GM12878 (cell line): ENCODE results near the gene RABL6. TPM values are rescaled to one million over a fixed set of nuclear protein-coding genes. Genes with fewer than 3 reads are reported as not detected.

Source experiments
- ATAC-seq: fragments of 200-7000 bp; cut with Tn5 transposase; 3 replicates; pipeline ENCODE4 v1.9.1; 2020; ENCODE audit warnings: mild to moderate bottlenecking, moderate library complexity
- BruUV-seq: library from RNA; stranded (reverse); fragments of 400-500 nt; replicated peaks from 2 replicates; lab custom pipeline; 2021; lab: Mats Ljungman, UMichigan
- CTCF ChIA-PET: fragments of 300-600 bp; sonication (Branson Sonifier 250); formaldehyde crosslinking; extraction: SDS; loops from one replicate; lab custom pipeline; 2021; ENCODE audit warnings: inconsistent platforms; lab: Yijun Ruan, JAX
- POLR2A ChIA-PET: fragments of 350-600 bp; formaldehyde crosslinking; extraction: SDS; loops from one replicate; lab custom pipeline; 2021; ENCODE audit warnings: inconsistent platforms; lab: Charles Lee
- RAD21 ChIA-PET: fragments of 300-600 bp; sonication (Branson Sonifier 250); formaldehyde crosslinking; loops from one replicate; lab custom pipeline; 2023; ENCODE audit warnings: antibody characterized with exemption; ENCODE audit not compliant: unreplicated experiment; lab: Charles Lee
- SMC1A ChIA-PET: fragments of 300-600 bp; sonication (Branson Sonifier 250); formaldehyde crosslinking; loops from one replicate; lab custom pipeline; 2023; ENCODE audit not compliant: unreplicated experiment, uncharacterized antibody; lab: Charles Lee
- DNase-seq: peaks from one replicate; pipeline ENCODE4 v3.0.0-alpha.2; 2011; ENCODE audit warnings: low read depth, low spot score
- FAIRE-seq: peaks from 3 replicates; lab custom pipeline; 2011; peaks lifted over from hg19 to GRCh38; lab: Jason Lieb, UNC
- H2AFZ ChIP-seq: 2 replicates; pipeline ENCODE4 v1.6.0; 2011; ENCODE audit warnings: low read depth, low read length, control low read depth; ENCODE audit not compliant: control insufficient read depth
- H3K27ac ChIP-seq: 2 replicates; pipeline ENCODE4 v1.5.1; 2011; ENCODE audit warnings: control low read depth; ENCODE audit not compliant: control insufficient read depth, insufficient read depth
- H3K27me3 ChIP-seq, 2 experiments: replicated peaks in 1 of 2; 2 replicates each; pipeline versions ENCODE4 v1.6.0 to v1.6.1; 2011; ENCODE audit warnings: low read length in 1 of 2; ENCODE audit not compliant: control insufficient read depth in 2 of 2, insufficient read depth in 2 of 2
- H3K36me3 ChIP-seq, 2 experiments: 2 replicates each; pipeline ENCODE4 v1.5.1; 2011; ENCODE audit warnings: low read length in 1 of 2; ENCODE audit not compliant: control insufficient read depth in 2 of 2, insufficient read depth in 2 of 2
- H3K4me1 ChIP-seq: 2 replicates; pipeline ENCODE4 v1.6.1; 2011; ENCODE audit warnings: mild to moderate bottlenecking, low read length, moderate library complexity, mixed read lengths; ENCODE audit not compliant: control insufficient read depth, insufficient read depth
- H3K4me2 ChIP-seq: 2 replicates; pipeline ENCODE4 v1.6.0; 2011; ENCODE audit warnings: control low read depth; ENCODE audit not compliant: control insufficient read depth, insufficient read depth
- H3K4me3 ChIP-seq: fragments of 200-600 bp; sonication (generic); 2 replicates; pipeline ENCODE4 v1.5.1; 2016
- H3K79me2 ChIP-seq: 2 replicates; pipeline ENCODE4 v1.6.0; 2011; ENCODE audit warnings: low read length; ENCODE audit not compliant: control insufficient read depth, insufficient read depth
- H3K9ac ChIP-seq: 2 replicates; pipeline ENCODE4 v1.8.0; 2011; ENCODE audit warnings: low read length, control low read depth, mixed read lengths; ENCODE audit not compliant: control insufficient read depth, insufficient read depth
- H3K9me3 ChIP-seq: replicated peaks from 3 replicates; pipeline ENCODE4 v1.5.1; 2011; ENCODE audit warnings: mild to moderate bottlenecking, low read length; ENCODE audit not compliant: control insufficient read depth, insufficient read depth
- H4K20me1 ChIP-seq: 2 replicates; pipeline ENCODE4 v1.6.0; 2011; ENCODE audit not compliant: control insufficient read depth, insufficient read depth
- CREM ChIP-seq: IDR thresholded peaks from 2 replicates; pipeline ENCODE4 v1.6.1; 2014; ENCODE audit warnings: antibody characterized with exemption, low read depth
- DPF2 ChIP-seq: fragments of 450-650 bp; IDR thresholded peaks from 2 replicates; pipeline ENCODE4 v1.6.1; 2017; ENCODE audit warnings: mild to moderate bottlenecking
- E2F4 ChIP-seq: IDR thresholded peaks from 2 replicates; pipeline ENCODE4 v1.6.1; 2012; ENCODE audit warnings: low read depth, low read length, improper control_type of control experiment
- ESRRA ChIP-seq: IDR thresholded peaks from 2 replicates; pipeline ENCODE4 v1.6.1; 2012; ENCODE audit warnings: mild to moderate bottlenecking, low read length, improper control_type of control experiment
- FOXK2 ChIP-seq: fragments of 450-650 bp; IDR thresholded peaks from 2 replicates; pipeline ENCODE4 v1.6.1; 2017; ENCODE audit warnings: mild to moderate bottlenecking, moderate library complexity
- KDM1A ChIP-seq: fragments of 200-600 bp; sonication (generic); IDR thresholded peaks from 2 replicates; pipeline ENCODE4 v1.6.1; 2016; ENCODE audit warnings: borderline replicate concordance
- MEF2A ChIP-seq: IDR thresholded peaks from 2 replicates; pipeline ENCODE4 v1.6.1; 2011; ENCODE audit warnings: low read depth, mild to moderate bottlenecking, low read length, moderate library complexity; ENCODE audit not compliant: insufficient read depth
- MTA3 ChIP-seq: IDR thresholded peaks from 2 replicates; pipeline ENCODE4 v1.6.1; 2012; ENCODE audit warnings: low read length, inconsistent platforms, borderline replicate concordance
- MYB ChIP-seq: fragments of 150-350 bp; IDR thresholded peaks from 2 replicates; pipeline ENCODE4 v1.6.1; 2014; ENCODE audit warnings: mild to moderate bottlenecking, low read depth, low read length, borderline replicate concordance
- NFYB ChIP-seq: IDR thresholded peaks from 2 replicates; pipeline ENCODE4 v1.6.1; 2011; ENCODE audit warnings: low read depth, mild to moderate bottlenecking, low read length, improper control_type of control experiment, moderate library complexity; ENCODE audit not compliant: insufficient read depth
- RB1 ChIP-seq: fragments of 450-650 bp; formaldehyde crosslinking; IDR thresholded peaks from 2 replicates; pipeline ENCODE4 v1.6.1; 2017; ENCODE audit warnings: mild to moderate bottlenecking, borderline replicate concordance
- SIX5 ChIP-seq: IDR thresholded peaks from 2 replicates; pipeline ENCODE4 v1.6.1; 2011; ENCODE audit warnings: mild to moderate bottlenecking, low read depth, low read length, moderate library complexity; ENCODE audit not compliant: severe bottlenecking
- STAT1 ChIP-seq: fragments of 450-650 bp; conservative IDR thresholded peaks from 2 replicates; pipeline ENCODE4 v1.6.1; 2014; ENCODE audit warnings: antibody characterized with exemption, mild to moderate bottlenecking
- TAF1 ChIP-seq: IDR thresholded peaks from 2 replicates; pipeline ENCODE4 v1.6.1; 2011; ENCODE audit warnings: mild to moderate bottlenecking, low read depth, low read length, borderline replicate concordance
- TBL1XR1 ChIP-seq: IDR thresholded peaks from 2 replicates; pipeline ENCODE4 v1.6.1; 2012; ENCODE audit warnings: low read depth, low read length, improper control_type of control experiment
- TCF12 ChIP-seq: IDR thresholded peaks from 2 replicates; pipeline ENCODE4 v1.6.1; 2011; ENCODE audit warnings: low read depth, mild to moderate bottlenecking, low read length
- YY1 ChIP-seq: IDR thresholded peaks from 2 replicates; pipeline ENCODE4 v1.6.1; 2011; ENCODE audit warnings: low read depth, mild to moderate bottlenecking, low read length
- ZNF207 ChIP-seq: fragments of 450-650 bp; IDR thresholded peaks from 2 replicates; pipeline ENCODE4 v1.6.1; 2014; ENCODE audit warnings: antibody characterized with exemption, mild to moderate bottlenecking, borderline replicate concordance
- WGBS: methylation state at CpG from one replicate; pipeline ENCODE4 v1.1.6; 2016; ENCODE audit warnings: low lambda C conversion rate; ENCODE audit not compliant: insufficient replicate concordance, insufficient coverage; ENCODE audit errors: missing lambda C conversion rate; 5-methylcytosine and 5-hydroxymethylcytosine counted together
- in situ Hi-C: fragments of 300-500 bp; cut with MboI; formaldehyde crosslinking; loops from 9 replicates; pipeline ENCODE4 v1.14.3; 2018; ENCODE audit warnings: mixed read lengths
- intact Hi-C: fragments of 100-400 bp; cut with micrococcal nuclease; formaldehyde crosslinking; loops from one replicate; pipeline ENCODE4 v1.14.2; 2022; ENCODE audit not compliant: unreplicated experiment
- polyA plus RNA-seq, 11 experiments: library from polyadenylated mRNA; depleted of rRNA in 4 of 11; unstranded in 6 of 11; stranded (reverse) in 5 of 11; fragments of >200 nt; fragmentation: Nextera tagmentation in 4 of 11; fragmentation: Illumina TruSeq in 1 of 11; extraction: Ambion mirVana in 4 of 11; extraction: Trizol in 1 of 11; gene quantifications; 1 replicate in 1 of 11; 2 replicates in 10 of 11; pipeline versions ENCODE4 v1.2.1 to v1.2.3, GENCODE V29; 2011 to 2016; ENCODE audit warnings: inconsistent platforms in 2 of 11, missing spikeins in 2 of 11, low read depth in 1 of 11
- total RNA-seq, 4 experiments: library from RNA; depleted of rRNA in 3 of 4; stranded (reverse); fragments of >200 nt in 3 of 4; fragmentation: Illumina TruSeq in 1 of 4; extraction: Trizol in 1 of 4; gene quantifications; 2 replicates each; pipeline versions ENCODE4 v1.2.1 to v1.2.3, GENCODE V29; 2013 to 2021

Gene RABL6
- total and polyA plus RNA-seq, 10 of the 15 experiments (the other 5 are each of a cell fraction or from before 2014, with no cell fraction given): 1.4 to 134 (median 42.7) TPM

- Histone ChIP-seq H3K36me3 (peaks cover 3 to 7% of the 10 kb centered on the region in 2 experiments; a peak in 3 of 4 replicates), H3K9me3 (no peaks in the 10 kb centered on the region), H3K4me1 (no peaks in the 10 kb centered on the region), H4K20me1 (no peaks in the 10 kb centered on the region), H3K4me2 (no peak overlapping the region), H3K27me3 (no peaks in the 10 kb centered on the region), H3K79me2 (no peaks in the 10 kb centered on the region), H3K9ac (no peak overlapping the region), H3K27ac (no peak overlapping the region), H3K4me3 (no peak overlapping the region), H2AFZ (no peak overlapping the region)
- FAIRE-seq: no peak
- RAD21 ChIA-PET: no interaction called here
- WGBS: 93% methylated on average over 45 of the region's 83 CpGs
- in situ Hi-C loops: no loop called here
- BruUV-seq: no TSS peak
- no peak for ATAC-seq
- SMC1A ChIA-PET: no interaction called here
- CTCF ChIA-PET: interaction anchor here (1.1 to 1.8 kb wide), 3 partner anchors 10 to 22 kb away, joined by 3 to 7 read pairs (median 3); partner anchors contain the start of gene AJM1
- DNase-seq: no peak
- intact Hi-C loops: no loop called here
- TF ChIP-seq ESRRA (no peak), KDM1A (no peak), NFYB (no peak), ZNF207 (no peak), SIX5 (no peak), TCF12 (no peak), E2F4 (no peak), YY1 (no peak), RB1 (no peak), TAF1 (no peak), TBL1XR1 (no peak), MYB (no peak), FOXK2 (no peak), CREM (no peak), STAT1 (no peak), DPF2 (no peak), MTA3 (no peak), MEF2A (no peak)
- POLR2A ChIA-PET: no interaction called here
These were observed 13.4 kb downstream of the RABL6 start for GRCh38 chr9:136820971-136821825.
